GM21717 (cell line): ENCODE results near the gene PPOX.
A peak's percentile ranks its signal among the peaks of the same experiment; 100 is the strongest.

ENCODE experiments used
- ATAC-seq: cut with Tn5 transposase; IDR thresholded peaks from one replicate; pipeline ENCODE4 v1.9.1; 2021; ENCODE audit warnings: mild to moderate bottlenecking, moderate library complexity; ENCODE audit not compliant: unreplicated experiment

Gene PPOX

DNA sequence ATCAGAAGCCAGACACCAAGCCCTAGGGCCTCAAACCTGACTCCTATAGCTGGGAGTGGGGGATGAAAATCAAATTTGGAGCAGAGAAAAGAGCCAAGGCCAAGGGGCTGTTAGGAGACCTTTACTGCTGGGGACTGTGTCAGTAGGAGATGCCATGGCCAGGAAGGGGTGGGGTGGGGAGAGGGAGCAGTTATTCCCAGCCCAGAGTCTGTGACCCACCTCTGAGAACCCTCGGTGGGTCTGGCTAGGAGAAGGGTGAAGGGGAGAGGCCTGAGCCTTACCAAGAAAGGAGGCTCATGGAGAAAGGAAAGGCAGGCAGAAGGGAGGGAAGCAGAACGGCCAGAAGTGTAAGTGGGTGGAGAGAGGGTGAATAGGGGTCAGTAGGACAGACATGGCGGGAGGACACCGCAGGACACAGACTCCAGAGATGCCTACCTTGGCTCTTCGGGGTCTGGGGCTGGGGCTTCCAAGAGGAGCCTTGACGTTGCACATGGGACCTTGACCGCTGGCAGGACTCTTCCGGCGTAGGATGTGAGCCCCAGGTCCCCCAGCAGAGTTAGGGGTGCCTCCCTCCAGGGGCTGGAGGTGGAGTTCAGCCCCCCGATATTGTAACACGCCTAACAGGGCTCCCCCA, 31.5 kb downstream of the PPOX start:
- ATAC-seq = no peak

DNA sequence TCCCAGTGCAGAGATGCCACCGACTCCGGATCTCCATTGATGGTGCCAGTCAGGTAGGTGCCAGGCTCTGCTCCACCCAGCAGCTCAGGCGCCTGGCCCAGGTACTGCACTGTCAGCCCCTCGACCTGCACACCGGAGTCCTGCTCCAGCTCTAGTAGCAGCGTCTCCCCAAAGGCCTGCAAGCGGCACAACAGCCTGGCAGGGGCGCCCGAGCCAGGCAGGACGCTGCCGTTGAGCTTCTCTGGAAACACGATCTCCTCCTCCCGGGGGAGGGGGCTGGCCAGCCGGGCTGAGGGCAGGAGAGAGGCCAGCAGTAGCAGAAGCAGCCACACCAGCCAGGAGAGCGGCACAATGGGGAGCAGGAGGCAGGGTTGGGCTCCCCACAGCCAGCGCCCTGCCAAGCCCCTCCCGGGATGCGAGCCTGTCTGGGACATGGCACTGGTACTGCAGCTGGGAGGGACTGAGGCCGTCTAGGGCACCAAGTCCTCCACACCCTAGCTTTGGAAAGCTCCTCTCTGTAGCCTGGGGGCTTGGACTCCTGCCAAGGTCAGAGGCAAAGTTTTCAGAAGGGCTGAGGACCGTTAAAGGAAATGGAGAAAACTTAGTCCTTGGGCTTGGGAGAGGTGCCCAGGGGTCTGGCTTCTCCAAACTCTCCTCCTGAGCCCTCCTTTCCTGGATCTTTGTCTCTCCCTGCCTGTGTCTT, 32.1 kb downstream of the PPOX start:
- no peak for ATAC-seq

GRCh38 chr1:161198897-161199431, 32.7 kb downstream of the PPOX start, which contains the start of gene ADAMTS4:
TSS of gene ADAMTS4 (minus strand) at chr1:161199054. CDS start at chr1:161198627, 427 bp downstream.
- ATAC-seq = no peak

DNA sequence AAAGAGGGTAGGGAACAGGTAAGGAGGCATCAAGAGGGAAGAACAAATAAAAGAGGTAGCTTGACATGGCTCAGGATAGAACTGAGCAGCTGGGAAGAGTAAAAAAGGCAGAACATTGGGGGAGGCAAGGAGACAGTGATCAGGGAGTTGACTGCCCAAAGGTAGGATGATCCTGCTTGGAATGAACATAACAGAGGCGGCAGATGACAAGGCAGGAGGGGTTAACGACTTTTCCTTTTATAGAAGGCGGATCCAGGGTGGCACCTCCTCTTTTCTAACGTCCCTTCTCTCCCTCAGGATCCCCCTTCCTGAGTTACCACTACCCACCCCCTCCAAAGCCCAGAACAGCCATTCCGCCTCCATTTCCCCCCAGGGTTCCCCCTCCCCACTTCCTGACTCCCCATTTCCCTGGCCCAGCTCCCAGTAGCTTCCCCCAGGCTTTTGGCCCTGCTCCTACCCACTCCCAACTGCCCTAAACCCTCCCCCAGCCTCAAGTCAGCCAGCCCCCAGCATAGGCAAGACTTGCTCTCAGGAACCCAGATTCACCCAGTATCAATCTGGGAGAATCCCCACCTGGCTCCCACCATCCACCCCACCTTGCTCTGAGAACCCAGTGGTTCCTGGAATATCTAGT, 33.4 kb downstream of the PPOX start:
- no peak for ATAC-seq

GRCh38 chr1:161200421-161200991, 34.3 kb downstream of the PPOX start:
- no peak for ATAC-seq

- no peak for ATAC-seq
Observed at GRCh38 chr1:161200992-161201835, 35.0 kb downstream of the PPOX start.

- peak; percentile 93 for ATAC-seq
Observed at GRCh38 chr1:161201836-161202712, 35.8 kb downstream of the PPOX start, which contains the start of gene NDUFS2. TSS of gene NDUFS2 (plus strand) at chr1:161202367. CDS start at chr1:161202386, 19 bp downstream.

DNA sequence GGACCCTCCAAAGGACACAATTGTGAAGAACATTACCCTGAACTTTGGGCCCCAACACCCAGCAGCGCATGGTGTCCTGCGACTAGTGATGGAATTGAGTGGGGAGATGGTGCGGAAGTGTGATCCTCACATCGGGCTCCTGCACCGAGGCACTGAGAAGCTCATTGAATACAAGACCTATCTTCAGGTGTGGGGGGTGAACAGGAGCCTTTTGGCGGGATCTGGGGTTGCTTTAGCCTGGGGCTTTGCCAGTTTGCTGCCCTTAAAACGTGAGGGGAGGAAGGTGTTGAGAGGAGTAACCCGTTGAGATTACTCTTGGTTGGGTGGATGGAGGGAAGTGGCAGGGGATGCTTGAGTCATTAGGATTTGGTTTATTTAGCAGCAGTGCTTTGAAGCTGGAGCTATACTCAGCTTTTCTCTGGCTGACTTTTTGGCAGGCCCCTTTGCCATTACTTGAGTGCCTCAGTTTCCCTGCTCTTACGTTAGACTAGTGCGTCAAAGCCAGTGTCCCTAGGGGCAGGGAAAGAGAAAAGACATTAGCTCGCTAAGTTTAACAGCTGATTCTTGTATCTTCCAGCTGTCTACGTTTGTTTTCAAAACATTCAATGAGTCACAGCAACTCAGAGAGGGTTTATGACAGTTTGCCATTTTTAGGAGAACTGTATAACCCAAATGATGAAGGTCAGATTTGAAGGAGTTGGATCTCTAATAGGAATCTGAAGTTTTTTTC, 40.4 kb downstream of the PPOX start:
- ATAC-seq = no peak

GRCh38 chr1:161207173-161207572, 40.9 kb downstream of the PPOX start:
- ATAC-seq = no peak

DNA sequence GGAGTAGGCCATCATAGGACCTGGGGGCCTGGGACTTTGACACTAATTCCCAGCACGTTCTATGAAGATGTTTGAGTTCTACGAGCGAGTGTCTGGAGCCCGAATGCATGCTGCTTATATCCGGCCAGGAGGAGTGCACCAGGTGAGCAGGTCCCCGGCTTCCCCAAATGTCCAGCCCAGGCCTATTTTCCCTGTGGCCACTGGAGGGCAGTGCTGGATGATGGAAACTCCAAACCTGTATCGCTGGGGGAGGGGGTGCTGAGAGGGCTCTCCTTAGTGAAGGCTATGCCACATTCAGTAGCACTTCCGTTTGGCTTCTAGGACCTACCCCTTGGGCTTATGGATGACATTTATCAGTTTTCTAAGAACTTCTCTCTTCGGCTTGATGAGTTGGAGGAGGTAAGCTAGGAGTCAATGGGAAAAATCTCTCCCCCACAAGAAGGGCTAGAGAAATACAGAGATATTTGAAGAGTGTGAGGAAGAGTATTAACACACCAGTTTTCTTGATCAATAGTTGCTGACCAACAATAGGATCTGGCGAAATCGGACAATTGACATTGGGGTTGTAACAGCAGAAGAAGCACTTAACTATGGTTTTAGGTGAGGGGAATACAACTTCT, 43.7 kb downstream of the PPOX start:
- ATAC-seq = no peak

- ATAC-seq = no peak
Observed at GRCh38 chr1:161214369-161214768, 48.1 kb downstream of the PPOX start.

GRCh38 chr1:161215076-161215475, 48.9 kb downstream of the PPOX start, which contains the start of gene FCER1G:
TSS of gene FCER1G (plus strand) at chr1:161215295. CDS start at chr1:161215322, 27 bp downstream.
- ATAC-seq = no peak

- ATAC-seq = peak; percentile 63
Observed at GRCh38 chr1:161216945-161217712, 50.9 kb downstream of the PPOX start.

DNA sequence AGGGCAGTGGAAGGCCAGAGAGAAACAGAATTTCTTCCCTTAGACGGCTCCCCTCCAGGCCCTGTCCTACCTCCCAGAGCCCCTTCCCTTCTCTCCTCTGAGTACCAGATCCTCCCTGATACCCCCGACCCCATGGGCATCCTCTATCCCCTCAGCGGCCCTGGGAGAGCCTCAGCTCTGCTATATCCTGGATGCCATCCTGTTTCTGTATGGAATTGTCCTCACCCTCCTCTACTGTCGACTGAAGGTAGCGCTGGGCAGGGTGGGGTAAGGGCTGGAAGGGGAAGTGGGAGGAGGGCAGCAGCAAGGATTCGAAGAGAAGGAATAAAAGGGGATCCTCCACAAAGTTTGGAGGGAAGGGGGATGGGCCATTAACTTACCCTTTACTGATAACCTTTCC, 51.6 kb downstream of the PPOX start:
- no peak for ATAC-seq

DNA sequence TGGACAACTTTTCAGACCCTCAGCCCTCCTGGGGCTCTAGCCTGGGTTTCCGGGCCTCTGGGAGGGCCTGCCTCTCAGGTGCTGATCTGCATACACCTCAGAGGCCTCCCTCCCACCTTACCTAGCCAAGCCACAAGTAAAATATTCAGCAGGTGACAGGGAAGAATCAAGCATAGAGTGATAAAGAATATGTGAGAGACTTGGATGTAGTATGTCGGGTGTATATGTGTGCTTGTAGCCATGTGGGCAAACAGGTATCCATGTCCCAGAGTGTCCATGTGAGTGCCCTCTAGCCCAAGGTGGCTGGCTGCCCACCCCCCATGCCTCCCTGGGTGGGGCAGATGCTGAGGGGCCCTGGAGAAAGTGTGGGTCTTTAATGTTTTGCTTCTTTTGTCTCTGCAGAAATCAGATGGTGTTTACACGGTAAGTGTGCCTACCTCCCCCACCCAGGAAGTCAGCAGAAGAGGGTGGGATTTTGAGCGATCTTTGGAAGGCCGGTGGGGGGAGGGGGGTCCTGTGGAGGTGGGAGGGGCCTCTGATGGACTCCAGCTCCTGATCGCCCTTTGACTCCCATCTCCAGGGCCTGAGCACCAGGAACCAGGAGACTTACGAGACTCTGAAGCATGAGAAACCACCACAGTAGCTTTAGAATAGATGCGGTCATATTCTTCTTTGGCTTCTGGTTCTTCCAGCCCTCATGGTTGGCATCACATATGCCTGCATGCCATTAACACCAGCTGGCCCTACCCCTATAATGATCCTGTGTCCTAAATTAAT, 52.3 kb downstream of the PPOX start:
- ATAC-seq = no peak

GRCh38 chr1:161219078-161219892, 53.1 kb downstream of the PPOX start:
- no peak for ATAC-seq
